Astrocyte of the spinal cord (primary cell): ENCODE measurements around the gene PAH.

Experiments
- DNase-seq: peaks from one replicate; pipeline ENCODE4 v3.0.0; 2011; ENCODE audit warnings: low read depth, low spot score
- H3K4me3 ChIP-seq: 2 replicates; pipeline ENCODE4 v1.5.1; 2011; ENCODE audit warnings: low read depth, mild to moderate bottlenecking, low read length, moderate library complexity
- CTCF ChIP-seq: IDR thresholded peaks from 2 replicates; pipeline ENCODE4 v1.5.1; 2012; ENCODE audit warnings: low read depth, mild to moderate bottlenecking, low read length, inconsistent platforms
- in situ Hi-C: cut with HindIII; loops from 2 replicates; pipeline ENCODE4 v1.10.0; 2017; ENCODE audit warnings: low sequenced_read_pairs

PAH gene

DNA sequence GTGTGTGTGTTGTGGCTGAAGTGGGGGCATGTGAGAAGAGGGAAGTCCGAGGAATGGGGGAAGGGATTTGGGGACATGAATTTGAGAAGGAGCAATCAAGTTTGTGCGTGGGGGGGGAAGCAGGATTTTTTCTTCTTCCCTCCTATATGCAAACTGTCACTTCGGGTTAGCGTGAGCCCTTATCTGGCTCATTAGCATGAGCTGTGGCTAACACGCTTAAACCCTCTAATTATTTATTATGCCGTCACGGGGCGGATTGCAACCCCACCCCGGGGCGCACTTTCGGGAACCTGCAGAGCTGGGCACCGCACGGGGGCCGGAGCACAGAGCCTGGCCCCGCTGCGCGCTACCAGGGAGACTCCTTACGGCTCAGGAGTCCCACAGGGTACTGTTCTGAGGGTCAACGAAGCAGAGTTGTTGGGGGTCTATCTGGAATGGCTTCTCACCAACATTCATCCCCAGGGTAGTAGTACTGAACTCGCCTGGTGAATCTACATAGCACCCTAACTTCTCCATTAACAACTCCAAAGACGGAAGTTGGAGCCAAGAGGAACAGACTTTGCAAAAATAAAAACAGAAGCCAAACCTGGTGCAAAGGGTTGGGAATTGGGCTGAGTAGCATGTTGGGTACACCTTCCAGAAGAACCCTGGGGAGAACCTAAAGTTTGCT, 34.0 kb upstream of the PAH start:
- in situ Hi-C loops = no loop called here

GRCh38 chr12:102950107-102950949, 33.3 kb upstream of the PAH start:
- no peak for TF ChIP-seq CTCF
- in situ Hi-C loops = no loop called here
- no peak overlapping the region for H3K4me3 ChIP-seq
- no peak for DNase-seq

More for the DNA sequence above, 34.0 kb upstream of the PAH start:
- no peak for DNase-seq
- no peak for TF ChIP-seq CTCF
- no peak overlapping the region for H3K4me3 ChIP-seq

- no peak overlapping the region for H3K4me3 ChIP-seq
- in situ Hi-C loops = no loop called here
- peak; percentile 41 for DNase-seq
- peak; percentile 88 for TF ChIP-seq CTCF
Observed at GRCh38 chr12:102948941-102949352, 31.9 kb upstream of the PAH start.

GRCh38 chr12:102946042-102946441, 29.0 kb upstream of the PAH start:
- TF ChIP-seq CTCF = no peak
- H3K4me3 ChIP-seq = no peak overlapping the region
- in situ Hi-C loops = no loop called here
- no peak for DNase-seq

GRCh38 chr12:102939670-102940222, 22.7 kb upstream of the PAH start:
- DNase-seq = no peak
- H3K4me3 ChIP-seq = no peak overlapping the region
- in situ Hi-C loops = no loop called here
- no peak for TF ChIP-seq CTCF

DNA sequence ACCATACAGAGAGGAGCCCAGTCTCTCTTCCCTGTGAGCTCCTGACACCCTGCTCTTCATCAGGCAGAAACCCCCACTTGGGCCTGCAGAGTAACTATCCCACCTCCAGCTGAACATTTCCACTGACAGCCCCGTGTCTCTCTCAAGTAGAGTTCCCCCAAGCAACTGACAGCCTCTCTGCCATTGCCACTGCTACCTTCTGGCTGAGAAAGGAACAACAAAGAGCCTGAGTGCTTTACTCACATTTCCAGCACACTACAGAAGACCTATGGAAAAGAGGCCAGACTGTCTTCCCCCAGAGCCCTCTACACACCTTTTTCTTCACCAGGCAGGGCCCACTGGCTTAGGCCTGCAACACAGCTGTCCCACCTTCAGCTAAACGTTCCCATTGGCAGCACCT, 22.0 kb upstream of the PAH start:
- in situ Hi-C loops = no loop called here
- H3K4me3 ChIP-seq = no peak overlapping the region
- no peak for DNase-seq
- no peak for TF ChIP-seq CTCF
